Activated naive CD4-positive, alpha-beta T cell treated with anti-CD3 and anti-CD28 coated beads, Interleukin-2, amount 10 ng/mL, durations not matched to agents 7 days and 5 days (primary cell): ENCODE data around the gene FLOT1.
"Not testable (repeated sequence)": the region's sequence is repeated elsewhere in the genome, so short reads cannot be mapped to it uniquely, and the experiment has no call there.

Experiments
- CTCF ChIA-PET: fragments of 350-600 bp; sonication (Branson Sonifier 250); formaldehyde crosslinking; loops from one replicate; lab custom pipeline; 2021; ENCODE audit warnings: antibody characterized with exemption; lab: Charles Lee
- DNase-seq: peaks from one replicate; pipeline ENCODE4 v3.0.0-alpha.2; 2020
- H3K27ac Mint-ChIP-seq: one replicate; pipeline ENCODE4 v1.8.0; 2021; ENCODE audit warnings: mild to moderate bottlenecking, moderate library complexity, mixed read lengths
- H3K27me3 Mint-ChIP-seq: one replicate; pipeline ENCODE4 v1.8.0; 2021; ENCODE audit warnings: mild to moderate bottlenecking, mixed read lengths
- H3K36me3 Mint-ChIP-seq: one replicate; pipeline ENCODE4 v1.8.0; 2021; ENCODE audit warnings: mixed read lengths
- H3K4me1 Mint-ChIP-seq: one replicate; pipeline ENCODE4 v1.8.0; 2021; ENCODE audit warnings: mixed read lengths
- H3K4me3 Mint-ChIP-seq: one replicate; pipeline ENCODE4 v1.8.0; 2021; ENCODE audit warnings: mild to moderate bottlenecking, moderate library complexity, mixed read lengths
- H3K9me3 Mint-ChIP-seq: one replicate; pipeline ENCODE4 v1.8.0; 2021; ENCODE audit warnings: mixed read lengths

Gene FLOT1

GRCh38 chr6:30726506-30727413 lies 15.7 kb downstream of the FLOT1 start:
- Mint-ChIP-seq H3K27ac (peak overlapping the region; percentile 42), H3K36me3 (peaks cover 78% of the 10 kb centered on the region), H3K4me3 (no peak overlapping the region), H3K4me1 (peaks cover 67% of the 10 kb centered on the region), H3K27me3 (no peaks in the 10 kb centered on the region), H3K9me3 (no peaks in the 10 kb centered on the region)
- CTCF ChIA-PET = interaction anchor here (12.3 kb wide), 1 partner anchor 47 kb away, joined by 285 read pairs; no protein-coding TSS in a partner anchor
- no peak for DNase-seq

DNA sequence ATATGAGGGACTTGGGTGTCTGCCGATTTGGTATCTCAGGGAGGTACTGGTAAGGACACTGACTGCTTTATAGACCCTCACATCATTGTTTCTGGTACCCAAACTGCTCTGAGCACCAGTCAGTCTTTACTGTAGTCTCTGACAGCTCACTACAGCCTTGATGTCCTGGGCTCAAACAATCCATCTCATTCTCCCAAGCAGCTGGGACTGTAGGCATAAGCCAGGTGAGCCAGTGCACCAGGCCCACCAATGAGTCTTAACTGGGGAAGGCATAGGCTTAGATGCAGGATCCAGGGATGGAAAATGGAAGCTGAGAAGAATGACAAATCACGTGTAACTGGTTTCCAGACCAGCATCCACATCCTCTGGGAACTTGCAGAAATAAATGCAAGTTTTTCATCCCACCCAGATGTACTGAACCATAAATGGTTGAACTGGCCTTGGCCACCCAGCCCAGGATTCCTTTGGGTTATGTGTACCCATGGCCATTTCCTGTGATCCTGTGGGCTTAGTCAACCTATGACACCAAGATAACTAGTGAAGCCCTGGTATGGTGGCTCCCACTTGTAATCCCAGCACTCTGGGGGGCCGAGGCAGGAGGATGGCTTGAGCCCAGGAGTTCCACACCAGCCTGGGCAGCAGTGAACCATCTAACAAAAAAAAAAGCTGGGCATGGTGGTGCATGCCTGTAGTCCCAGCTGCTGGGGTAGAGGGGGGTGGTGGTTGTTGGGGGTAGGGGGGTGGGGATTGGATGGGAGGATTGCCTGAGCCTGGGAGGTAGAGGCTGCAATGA lies 16.6 kb downstream of the FLOT1 start:
- CTCF ChIA-PET = interaction anchor here (0.8 to 12.3 kb wide), 2 partner anchors 46 to 103 kb away, joined by 3 to 285 read pairs; no protein-coding TSS in a partner anchor
- H3K27me3 Mint-ChIP-seq = no peaks in the 10 kb centered on the region
- H3K36me3 Mint-ChIP-seq = peaks cover 79% of the 10 kb centered on the region
- no peaks in the 10 kb centered on the region for H3K9me3 Mint-ChIP-seq
- peaks cover 60% of the 10 kb centered on the region for H3K4me1 Mint-ChIP-seq
- no peak for DNase-seq
- peak overlapping the region; percentile 45 for H3K27ac Mint-ChIP-seq
- H3K4me3 Mint-ChIP-seq = no peak overlapping the region

DNA sequence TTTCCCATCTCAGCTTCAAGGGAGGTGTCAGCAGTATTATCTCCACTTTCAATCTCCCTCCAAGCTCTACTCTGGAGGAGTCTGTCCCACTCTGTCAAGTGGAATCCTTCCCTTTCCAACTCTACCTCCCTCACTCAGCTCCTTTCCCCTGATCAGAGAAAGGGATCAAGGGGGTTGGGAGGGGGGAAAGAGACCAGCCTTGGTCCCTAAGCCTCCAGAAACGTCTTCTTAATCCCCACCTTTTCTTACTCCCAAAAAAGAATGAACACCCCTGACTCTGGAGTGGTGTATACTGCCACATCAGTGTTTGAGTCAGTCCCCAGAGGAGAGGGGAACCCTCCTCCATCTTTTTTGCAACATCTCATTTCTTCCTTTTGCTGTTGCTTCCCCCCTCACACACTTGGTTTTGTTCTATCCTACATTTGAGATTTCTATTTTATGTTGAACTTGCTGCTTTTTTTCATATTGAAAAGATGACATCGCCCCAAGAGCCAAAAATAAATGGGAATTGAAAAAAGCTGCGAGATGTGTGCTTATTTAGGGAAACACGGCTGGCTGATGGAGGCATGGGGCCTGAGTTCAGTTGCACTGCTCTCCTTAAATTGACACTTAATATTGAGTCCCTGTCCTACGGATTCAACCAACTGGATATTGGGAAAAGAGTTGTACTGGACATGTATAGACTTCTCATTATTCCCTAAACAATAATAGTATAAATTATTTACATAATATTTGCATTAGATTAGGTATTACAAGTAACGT lies 17.4 kb downstream of the FLOT1 start:
- no peaks in the 10 kb centered on the region for H3K27me3 Mint-ChIP-seq
- peak overlapping the region; percentile 73 for H3K27ac Mint-ChIP-seq
- peak overlapping the region; percentile 0 for H3K4me3 Mint-ChIP-seq
- CTCF ChIA-PET = interaction anchor here (0.8 to 12.3 kb wide), 2 partner anchors 45 to 102 kb away, joined by 3 to 285 read pairs; no protein-coding TSS in a partner anchor
- H3K4me1 Mint-ChIP-seq = peaks cover 52% of the 10 kb centered on the region
- peaks cover 77% of the 10 kb centered on the region for H3K36me3 Mint-ChIP-seq
- DNase-seq = no peak
- no peaks in the 10 kb centered on the region for H3K9me3 Mint-ChIP-seq

GRCh38 chr6:30723843-30724741 lies 18.4 kb downstream of the FLOT1 start:
- CTCF ChIA-PET = interaction anchor here (1.2 to 12.3 kb wide), 5 partner anchors 12 to 83 kb away, joined by 3 to 285 read pairs (median 8); no protein-coding TSS in a partner anchor
- DNase-seq, H3K9me3 Mint-ChIP-seq, H3K27me3 Mint-ChIP-seq: not testable (repeated sequence)
- H3K27ac Mint-ChIP-seq = peak overlapping the region; percentile 80
- H3K36me3 Mint-ChIP-seq = peaks cover 71% of the 10 kb centered on the region
- H3K4me3 Mint-ChIP-seq = peak overlapping the region; percentile 88
- H3K4me1 Mint-ChIP-seq = peaks cover 55% of the 10 kb centered on the region

- H3K9me3 Mint-ChIP-seq, H3K27me3 Mint-ChIP-seq, DNase-seq: not testable (repeated sequence)
- peak overlapping the region; percentile 88 for H3K4me3 Mint-ChIP-seq
- CTCF ChIA-PET = interaction anchor here (0.7 to 12.3 kb wide), 16 partner anchors 8 to 237 kb away, joined by 3 to 285 read pairs (median 4); partner anchors contain the start of gene DHX16
- H3K4me1 Mint-ChIP-seq = peaks cover 63% of the 10 kb centered on the region
- H3K27ac Mint-ChIP-seq = peak overlapping the region; percentile 80
- H3K36me3 Mint-ChIP-seq = peaks cover 70% of the 10 kb centered on the region
Observed at GRCh38 chr6:30723159-30723842, 19.2 kb downstream of the FLOT1 start.

DNA sequence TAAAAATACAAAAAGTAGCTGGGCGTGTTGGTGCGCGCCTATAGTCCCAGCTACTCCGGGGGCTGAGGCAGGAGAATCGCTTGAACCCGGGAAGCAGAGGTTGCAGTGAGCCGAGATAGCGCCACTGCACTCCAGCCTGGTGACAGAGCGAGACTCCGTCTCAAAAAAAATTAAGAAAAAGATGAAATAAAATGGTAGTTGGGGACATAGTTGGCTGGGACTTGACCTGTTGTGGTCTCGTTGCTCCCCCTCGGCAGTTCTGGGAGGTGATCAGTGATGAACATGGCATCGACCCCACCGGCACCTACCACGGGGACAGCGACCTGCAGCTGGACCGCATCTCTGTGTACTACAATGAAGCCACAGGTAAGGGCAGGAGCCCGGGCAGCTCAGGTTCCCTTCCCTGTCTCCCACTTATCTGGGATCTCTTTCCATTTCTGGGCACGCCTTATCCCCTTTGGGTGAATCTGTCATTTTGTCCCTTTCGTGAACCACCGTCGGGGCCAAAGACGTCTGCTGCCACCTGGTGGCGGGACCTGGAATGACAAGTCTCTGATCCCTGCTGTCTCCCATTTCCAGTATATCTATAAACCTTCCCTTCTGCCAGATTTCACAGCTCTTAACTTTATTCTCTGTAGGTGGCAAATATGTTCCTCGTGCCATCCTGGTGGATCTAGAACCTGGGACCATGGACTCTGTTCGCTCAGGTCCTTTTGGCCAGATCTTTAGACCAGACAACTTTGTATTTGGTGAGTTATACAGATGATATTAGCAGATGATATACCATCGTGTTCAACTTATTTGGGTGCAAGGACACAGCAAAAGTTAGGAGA lies 20.0 kb downstream of the FLOT1 start:
- Mint-ChIP-seq H3K27me3 (no peaks in the 10 kb centered on the region), H3K4me1 (peaks cover 60% of the 10 kb centered on the region), H3K36me3 (peaks cover 65% of the 10 kb centered on the region), H3K9me3 (no peaks in the 10 kb centered on the region), H3K4me3 (peak overlapping the region; percentile 88), H3K27ac (peak overlapping the region; percentile 92)
- CTCF ChIA-PET = interaction anchor here (0.5 to 12.3 kb wide), 23 partner anchors 9 to 365 kb away, joined by 3 to 285 read pairs (median 3); partner anchors contain the start of genes DHX16 and VARS2
- DNase-seq = peak; percentile 88

- not testable (repeated sequence) for DNase-seq, H3K9me3 Mint-ChIP-seq, H3K27me3 Mint-ChIP-seq
- Mint-ChIP-seq H3K4me1 (peaks cover 62% of the 10 kb centered on the region), H3K4me3 (peak overlapping the region; percentile 88), H3K36me3 (peaks cover 63% of the 10 kb centered on the region), H3K27ac (peak overlapping the region; percentile 92)
- CTCF ChIA-PET = interaction anchor here (0.5 to 12.3 kb wide), 18 partner anchors 10 to 366 kb away, joined by 3 to 285 read pairs (median 4); partner anchors contain the start of genes DHX16 and VARS2
Observed at GRCh38 chr6:30722025-30722279, 20.5 kb downstream of the FLOT1 start.

DNA sequence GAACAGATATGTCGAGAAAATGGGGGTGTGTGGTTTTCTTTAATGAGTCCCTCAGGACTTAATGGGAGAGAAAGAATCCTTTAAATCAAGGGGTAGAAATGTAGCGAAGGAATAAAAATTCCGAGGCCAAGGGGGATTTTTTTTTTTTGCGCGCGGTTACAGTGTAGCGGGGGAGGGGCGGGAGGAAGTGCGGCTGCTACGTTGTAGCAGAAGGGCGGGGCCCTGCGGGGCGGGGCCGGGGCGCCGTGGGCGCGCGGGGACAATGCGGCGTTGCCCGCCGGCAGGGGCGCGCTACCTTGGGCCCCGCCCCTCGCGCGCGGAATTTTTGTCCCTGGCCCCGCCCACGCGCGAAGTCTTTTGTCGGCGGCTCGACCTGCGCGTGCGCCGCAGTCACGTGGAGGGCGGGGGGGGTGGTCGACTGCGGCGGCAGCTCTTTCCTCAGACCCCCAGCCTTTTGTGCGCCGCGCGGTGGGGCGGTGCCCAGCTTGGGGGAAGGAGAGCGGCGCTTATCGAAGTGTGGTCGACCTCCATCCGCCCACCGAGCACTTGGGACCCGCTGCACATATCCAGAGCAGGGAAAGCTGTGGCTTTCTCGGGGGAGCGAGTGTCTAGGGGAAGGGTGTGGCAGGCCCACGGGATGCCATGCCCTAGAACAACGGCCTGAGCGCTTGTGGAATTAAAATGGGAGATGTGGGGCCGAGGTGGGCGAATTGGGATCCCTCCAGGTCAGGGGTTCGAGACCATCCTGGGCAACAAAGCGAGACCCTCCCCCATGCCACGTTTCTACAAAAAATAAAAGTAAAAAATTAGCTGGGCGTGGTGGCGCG lies 21.1 kb downstream of the FLOT1 start:
- Mint-ChIP-seq H3K9me3 (no peaks in the 10 kb centered on the region), H3K27me3 (no peaks in the 10 kb centered on the region), H3K36me3 (peaks cover 63% of the 10 kb centered on the region), H3K27ac (peak overlapping the region; percentile 92), H3K4me3 (peak overlapping the region; percentile 88), H3K4me1 (peaks cover 64% of the 10 kb centered on the region)
- CTCF ChIA-PET = interaction anchor here (0.5 to 12.3 kb wide), 15 partner anchors 10 to 366 kb away, joined by 3 to 285 read pairs (median 4); partner anchors contain the start of genes DHX16 and VARS2
- DNase-seq = peak; percentile 93

GRCh38 chr6:30720738-30721197 lies 21.7 kb downstream of the FLOT1 start:
- peaks cover 66% of the 10 kb centered on the region for H3K4me1 Mint-ChIP-seq
- H3K4me3 Mint-ChIP-seq = peak overlapping the region; percentile 88
- CTCF ChIA-PET = interaction anchor here (1.0 to 12.3 kb wide), 5 partner anchors 13 to 106 kb away, joined by 3 to 285 read pairs (median 8); no protein-coding TSS in a partner anchor
- peak; percentile 75 for DNase-seq
- H3K9me3 Mint-ChIP-seq = no peaks in the 10 kb centered on the region
- H3K27ac Mint-ChIP-seq = peak overlapping the region; percentile 92
- peaks cover 65% of the 10 kb centered on the region for H3K36me3 Mint-ChIP-seq
- H3K27me3 Mint-ChIP-seq = no peaks in the 10 kb centered on the region

- DNase-seq = peak; percentile 97
- peaks cover 64% of the 10 kb centered on the region for H3K36me3 Mint-ChIP-seq
- H3K9me3 Mint-ChIP-seq = no peaks in the 10 kb centered on the region
- H3K27ac Mint-ChIP-seq = peak within 1 kb of the TSS; percentile 92
- CTCF ChIA-PET = interaction anchor here (1.2 to 12.3 kb wide), 5 partner anchors 11 to 105 kb away, joined by 3 to 285 read pairs (median 5); partner anchors contain the start of gene MRPS18B
- H3K27me3 Mint-ChIP-seq = no peaks in the 10 kb centered on the region
- peaks cover 66% of the 10 kb centered on the region for H3K4me1 Mint-ChIP-seq
- peak within 1 kb of the TSS; percentile 88 for H3K4me3 Mint-ChIP-seq
Observed at GRCh38 chr6:30719791-30720737, 22.4 kb downstream of the FLOT1 start, which contains the start of gene TUBB. TSS of gene TUBB (plus strand) at chr6:30720352. CDS start at chr6:30720507, 155 bp downstream.
